GM13976 (cell line): ENCODE results near the gene ZNF532.

Experiments used
- DNase-seq: peaks from one replicate; pipeline ENCODE4 v3.0.0; 2012; ENCODE audit warnings: low spot score
- CTCF ChIP-seq: IDR thresholded peaks from 2 replicates; pipeline ENCODE4 v1.5.1; 2012; ENCODE audit warnings: borderline replicate concordance, mild to moderate bottlenecking; ENCODE audit not compliant: insufficient read depth; ENCODE audit errors: extremely low read depth, missing control alignments, control extremely low read depth
- in situ Hi-C: fragments of 300-500 bp; cut with MboI; formaldehyde crosslinking; loops from one replicate; pipeline ENCODE4 v1.12.0; 2022; ENCODE audit warnings: low sequenced_read_pairs, mixed read lengths, inconsistent platforms; ENCODE audit not compliant: unreplicated experiment

The ZNF532 gene

DNA sequence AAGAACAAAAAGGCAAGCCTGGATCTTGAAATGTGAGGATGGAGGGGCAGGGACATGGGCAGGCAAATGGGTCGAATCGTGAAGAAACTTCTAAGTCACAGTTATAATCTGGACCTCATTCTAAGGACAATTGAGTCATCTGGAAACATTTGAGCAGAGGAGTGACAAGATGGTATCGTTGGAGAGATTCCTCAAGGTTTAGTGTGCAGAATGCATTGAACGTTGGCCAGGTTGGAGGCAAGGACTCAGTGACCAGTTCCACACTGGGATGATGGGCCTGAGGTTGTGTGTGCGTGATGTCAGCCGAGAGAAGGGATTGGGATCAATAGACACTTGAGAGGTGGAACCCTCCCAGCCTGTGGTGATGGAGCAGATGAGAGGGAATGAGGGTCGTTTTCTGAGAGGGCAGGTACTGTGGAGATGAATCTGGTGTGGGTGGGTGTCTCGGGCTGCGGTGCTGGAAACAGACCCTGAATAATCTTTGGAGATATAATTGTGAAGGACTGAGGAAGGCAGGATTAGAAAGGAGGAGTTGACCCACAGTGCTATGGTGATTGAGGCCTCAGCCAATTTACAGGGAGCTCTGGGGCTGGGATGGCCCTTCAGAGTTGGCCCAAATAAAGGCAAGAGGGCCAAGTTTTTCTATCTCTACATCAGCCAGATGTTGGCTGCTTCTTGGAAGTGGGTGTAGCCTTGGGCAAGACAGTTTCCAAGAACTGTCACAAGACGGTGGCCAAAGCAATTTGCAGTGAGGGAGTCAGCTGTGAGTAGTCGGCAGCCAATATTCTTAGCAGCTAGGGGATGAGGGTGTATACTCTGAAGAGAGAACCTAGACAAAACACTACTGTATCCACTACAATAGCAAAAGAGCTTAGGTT lies 5.8 kb upstream of the ZNF532 start:
- TF ChIP-seq CTCF = no peak
- in situ Hi-C loops = no loop called here

DNA sequence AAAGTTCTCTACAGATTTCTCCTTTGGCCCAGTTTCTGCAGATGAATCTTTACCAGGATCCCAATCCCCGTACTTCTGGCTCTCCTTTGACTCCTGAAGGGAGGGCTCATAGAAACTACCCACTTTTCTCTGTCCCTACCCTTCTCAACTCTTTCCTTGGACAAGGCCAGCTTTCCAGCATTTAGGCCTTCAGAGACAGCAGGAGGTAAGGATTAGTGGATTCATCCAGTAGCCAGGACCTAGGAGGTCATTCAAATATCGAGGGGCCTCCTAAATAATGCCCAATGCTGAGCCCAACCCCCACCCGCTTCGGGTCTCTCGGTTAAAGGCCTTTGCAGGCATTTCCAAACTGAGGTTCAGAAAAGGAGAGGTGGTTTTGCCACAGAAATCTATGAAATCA lies 4.8 kb upstream of the ZNF532 start:
- no peak for TF ChIP-seq CTCF
- in situ Hi-C loops = no loop called here
- DNase-seq = no peak

More for the DNA sequence above, 5.8 kb upstream of the ZNF532 start:
- DNase-seq = no peak

DNA sequence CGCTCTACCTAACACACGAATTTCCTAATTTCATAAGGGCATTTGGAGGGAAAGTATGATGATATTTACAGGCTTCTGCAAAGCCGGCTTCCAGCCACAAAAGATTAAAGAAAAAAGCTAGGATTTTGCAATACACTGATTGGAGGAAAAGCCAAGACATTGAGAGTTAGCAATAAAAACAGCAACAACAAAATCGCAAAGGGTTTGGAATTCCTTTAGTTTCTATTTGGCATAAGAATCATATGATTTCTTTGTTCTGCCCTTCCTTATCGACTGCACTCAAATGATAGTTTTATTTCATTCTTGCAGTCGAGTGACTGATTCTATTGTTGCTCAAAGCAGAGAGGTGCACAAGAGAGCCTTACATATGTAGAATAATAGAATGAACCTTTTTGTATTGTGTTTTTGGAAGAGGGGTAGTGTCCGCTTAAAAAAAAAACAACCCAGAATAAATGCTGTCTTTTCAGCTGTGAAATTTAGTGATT lies 3.9 kb upstream of the ZNF532 start:
- DNase-seq = no peak
- in situ Hi-C loops = no loop called here
- no peak for TF ChIP-seq CTCF

- DNase-seq = no peak
- no peak for TF ChIP-seq CTCF
- in situ Hi-C loops = no loop called here
These were observed 3.3 kb upstream of the ZNF532 start for GRCh38 chr18:58861353-58861752.

GRCh38 chr18:58861861-58862301 lies 2.8 kb upstream of the ZNF532 start:
- TF ChIP-seq CTCF = no peak
- DNase-seq = no peak
- in situ Hi-C loops = no loop called here

GRCh38 chr18:58862356-58862755 lies 2.3 kb upstream of the ZNF532 start:
- no peak for DNase-seq
- no peak for TF ChIP-seq CTCF
- in situ Hi-C loops = no loop called here
